H1 (cell line): ENCODE results near the gene HTD2. TPM values are rescaled to one million over a fixed set of nuclear protein-coding genes. Genes with fewer than 3 reads are reported as not detected.

Source experiments
- CTCF ChIA-PET: fragments of 300-600 bp; sonication (Branson Sonifier 250); formaldehyde crosslinking; loops from one replicate; lab custom pipeline; 2021; ENCODE audit not compliant: partially characterized antibody; lab: Charles Lee
- POLR2A ChIA-PET: fragments of 300-600 bp; sonication (Branson Sonifier 250); formaldehyde crosslinking; loops from one replicate; lab custom pipeline; 2021; ENCODE audit warnings: inconsistent platforms; ENCODE audit not compliant: partially characterized antibody; lab: Charles Lee
- DNase-seq, 2 experiments: peaks; one replicate each; pipeline versions ENCODE4 v3.0.0 to v3.0.0-alpha.2; 2010 to 2022; ENCODE audit warnings: low spot score in 2 of 2, low read depth in 1 of 2, mixed read lengths in 1 of 2
- FAIRE-seq: peaks from 2 replicates; lab custom pipeline; 2011; peaks lifted over from hg19 to GRCh38; lab: Jason Lieb, UNC
- H2AFZ ChIP-seq: 2 replicates; pipeline ENCODE4 v1.8.1; 2012; ENCODE audit warnings: low read length, inconsistent platforms
- H2AK5ac ChIP-seq: 2 replicates; pipeline ENCODE4 v1.6.1; 2013; ENCODE audit warnings: low read depth, low read length
- H2BK120ac ChIP-seq: replicated peaks from 2 replicates; pipeline ENCODE3; 2013; ENCODE audit warnings: low read depth, low read length, inconsistent platforms
- H2BK12ac ChIP-seq: 2 replicates; pipeline ENCODE4 v1.6.1; 2013; ENCODE audit warnings: low read depth, low read length
- H2BK15ac ChIP-seq: 2 replicates; pipeline ENCODE4 v1.6.1; 2013; ENCODE audit warnings: low read length
- H2BK20ac ChIP-seq: 2 replicates; pipeline ENCODE4 v1.6.1; 2013; ENCODE audit warnings: low read length
- H2BK5ac ChIP-seq: 2 replicates; pipeline ENCODE4 v1.6.1; 2013; ENCODE audit warnings: low read depth, low read length
- H3K14ac ChIP-seq: 2 replicates; pipeline ENCODE4 v1.6.1; 2013; ENCODE audit warnings: inconsistent platforms; ENCODE audit not compliant: insufficient read length
- H3K18ac ChIP-seq: 2 replicates; pipeline ENCODE4 v1.6.1; 2013; ENCODE audit warnings: low read length; ENCODE audit errors: extremely low read depth
- H3K23ac ChIP-seq: 2 replicates; pipeline ENCODE4 v1.6.1; 2013; ENCODE audit warnings: inconsistent platforms; ENCODE audit not compliant: insufficient read length
- H3K23me2 ChIP-seq: 2 replicates; pipeline ENCODE4 v1.6.1; 2013; ENCODE audit warnings: low read depth, low read length
- H3K27ac ChIP-seq: 2 replicates; pipeline ENCODE4 v1.6.1; 2011; ENCODE audit warnings: low read depth, low read length, inconsistent platforms
- H3K27me3 ChIP-seq, 4 experiments: replicated peaks in 1 of 4; 1 replicate in 1 of 4; 2 replicates in 3 of 4; pipeline versions ENCODE4 v1.6.1 to v1.8.1; 2011 to 2013; ENCODE audit warnings: low read length in 3 of 4, mild to moderate bottlenecking in 3 of 4, inconsistent platforms in 2 of 4, mixed read lengths in 2 of 4, moderate library complexity in 1 of 4; ENCODE audit not compliant: control insufficient read depth in 3 of 4, insufficient read depth in 3 of 4; ENCODE audit errors: extremely low read depth in 1 of 4
- H3K36me3 ChIP-seq, 4 experiments: 2 replicates each; pipeline versions ENCODE4 v1.6.1 to v1.8.1; 2011 to 2013; ENCODE audit warnings: mild to moderate bottlenecking in 4 of 4, low read length in 3 of 4, moderate library complexity in 2 of 4, control low read depth in 1 of 4, inconsistent platforms in 1 of 4; ENCODE audit not compliant: insufficient read depth in 4 of 4, control insufficient read depth in 2 of 4
- H3K4ac ChIP-seq: replicated peaks from 2 replicates; pipeline ENCODE3; 2013; ENCODE audit warnings: low read length, low read depth, mixed read lengths, inconsistent platforms; ENCODE audit not compliant: insufficient read length
- H3K4me1 ChIP-seq, 4 experiments: replicated peaks in 1 of 4; 1 replicate in 1 of 4; 2 replicates in 3 of 4; pipeline versions ENCODE4 v1.6.1 to v1.8.1; 2011 to 2013; ENCODE audit warnings: low read length in 3 of 4, inconsistent platforms in 2 of 4, mixed read lengths in 1 of 4; ENCODE audit not compliant: insufficient read depth in 4 of 4, control insufficient read depth in 3 of 4
- H3K4me2 ChIP-seq, 2 experiments: 2 replicates each; pipeline versions ENCODE4 v1.6.1 to v1.8.1; 2011 to 2013; ENCODE audit warnings: low read depth in 2 of 2, low read length in 2 of 2, control low read depth in 1 of 2, inconsistent platforms in 1 of 2, mild to moderate bottlenecking in 1 of 2; ENCODE audit not compliant: insufficient read depth in 1 of 2
- H3K4me3 ChIP-seq, 4 experiments: fragments of 200-600, 300-600 bp in 1 of 4; sonication (generic), shearing (Covaris generic), sonication (Bioruptor Twin) in 1 of 4; 2 replicates each; pipeline versions ENCODE4 v1.5.1 to v1.8.1; 2011 to 2016; ENCODE audit warnings: low read length in 4 of 4, low read depth in 3 of 4, control low read depth in 2 of 4, inconsistent platforms in 2 of 4, mild to moderate bottlenecking in 2 of 4, mixed read lengths in 1 of 4, moderate library complexity in 1 of 4; ENCODE audit not compliant: insufficient read depth in 2 of 4; ENCODE audit errors: extremely low read depth in 1 of 4
- H3K56ac ChIP-seq: replicated peaks from 2 replicates; pipeline ENCODE3; 2013; ENCODE audit warnings: low read depth, mild to moderate bottlenecking, mixed read lengths, low read length, inconsistent platforms; ENCODE audit not compliant: insufficient read length
- H3K79me1 ChIP-seq: 2 replicates; pipeline ENCODE4 v1.6.1; 2013; ENCODE audit warnings: low read depth, low read length, control low read depth
- H3K79me2 ChIP-seq, 2 experiments: 2 replicates each; pipeline versions ENCODE4 v1.6.1 to v1.8.1; 2012 to 2013; ENCODE audit warnings: low read length in 2 of 2, mild to moderate bottlenecking in 2 of 2, inconsistent platforms in 1 of 2; ENCODE audit not compliant: insufficient read depth in 2 of 2, control insufficient read depth in 1 of 2
- H3K9ac ChIP-seq, 4 experiments: replicated peaks in 1 of 4; 1 replicate in 1 of 4; 2 replicates in 3 of 4; pipeline versions ENCODE4 v1.6.1 to v1.8.1; 2011 to 2013; ENCODE audit warnings: low read depth in 3 of 4, low read length in 3 of 4, control low read depth in 2 of 4, mild to moderate bottlenecking in 2 of 4, moderate library complexity in 2 of 4, inconsistent platforms in 1 of 4; ENCODE audit errors: extremely low read depth in 1 of 4
- H3K9me3 ChIP-seq, 2 experiments: 2 replicates each; pipeline versions ENCODE4 v1.6.1 to v1.8.1; 2012 to 2013; ENCODE audit warnings: mild to moderate bottlenecking in 2 of 2, moderate library complexity in 2 of 2, control low read depth in 1 of 2, inconsistent platforms in 1 of 2, low read depth in 1 of 2, low read length in 1 of 2, mixed read lengths in 1 of 2; ENCODE audit not compliant: insufficient read depth in 2 of 2
- H4K20me1 ChIP-seq, 2 experiments: replicated peaks in 1 of 2; 2 replicates each; pipeline versions ENCODE3 to v1.8.1; 2011 to 2013; ENCODE audit warnings: inconsistent platforms in 2 of 2, low read length in 2 of 2, mild to moderate bottlenecking in 1 of 2; ENCODE audit not compliant: insufficient read depth in 2 of 2, control insufficient read depth in 1 of 2
- H4K5ac ChIP-seq: 2 replicates; pipeline ENCODE4 v1.6.1; 2013; ENCODE audit warnings: low read length, low read depth, mixed read lengths, inconsistent platforms; ENCODE audit not compliant: insufficient read length
- H4K8ac ChIP-seq: 2 replicates; pipeline ENCODE4 v1.8.0; 2013; ENCODE audit warnings: mild to moderate bottlenecking, moderate library complexity, low read length, inconsistent platforms; ENCODE audit not compliant: insufficient read depth; ENCODE audit errors: extremely low read depth
- H4K91ac ChIP-seq: replicated peaks from 2 replicates; pipeline ENCODE3; 2013; ENCODE audit warnings: low read length, mixed read lengths, inconsistent platforms; ENCODE audit not compliant: insufficient read length
- CEBPB ChIP-seq: IDR thresholded peaks from 2 replicates; pipeline ENCODE4 v1.6.1; 2012; ENCODE audit warnings: low read depth, low read length
- E2F6 ChIP-seq: IDR thresholded peaks from 2 replicates; pipeline ENCODE4 v1.6.1; 2012; ENCODE audit warnings: inconsistent platforms
- EZH2 ChIP-seq: fragments of 200-600 bp; sonication (generic); IDR thresholded peaks from 2 replicates; pipeline ENCODE4 v1.7.1; 2012; ENCODE audit warnings: low read depth, mild to moderate bottlenecking, moderate library complexity, low read length, inconsistent platforms; ENCODE audit not compliant: severe bottlenecking
- SP4 ChIP-seq: IDR thresholded peaks from 2 replicates; pipeline ENCODE4 v1.6.1; 2012; ENCODE audit warnings: low read length, inconsistent platforms
- WGBS, 2 experiments: shearing (Covaris generic) in 1 of 2; methylation state at CpG; one replicate each; pipeline versions ENCODE4 v1.1.6 to v1.1.7; 2013 to 2015; ENCODE audit warnings: low lambda C conversion rate in 2 of 2, mixed read lengths in 2 of 2, inconsistent platforms in 1 of 2, low coverage in 1 of 2, missing lambda C conversion rate in 1 of 2; ENCODE audit not compliant: insufficient replicate concordance in 2 of 2, insufficient coverage in 1 of 2, insufficient read length in 1 of 2; ENCODE audit errors: extremely low coverage in 1 of 2, missing lambda C conversion rate in 1 of 2; 5-methylcytosine and 5-hydroxymethylcytosine counted together
- polyA plus RNA-seq, 7 experiments: library from polyadenylated mRNA; depleted of rRNA in 3 of 7; stranded (reverse) in 5 of 7; unstranded in 2 of 7; fragments of >200 nt in 5 of 7; fragments of 200-250 nt in 2 of 7; gene quantifications; 1 replicate in 5 of 7; 2 replicates in 1 of 7; 4 replicates in 1 of 7; pipeline versions ENCODE4 v1.2.1 to v1.2.3, GENCODE V29; 2011 to 2013; ENCODE audit warnings: missing spikeins in 2 of 7, mixed read lengths in 2 of 7
- total RNA-seq: library from RNA; stranded (reverse); fragmentation: NEBNext Ultra II Directional; extraction: Animal tissue kit (Norgen Biotek cat#: 25700); gene quantifications from 2 replicates; pipeline ENCODE4 v1.2.1, GENCODE V29; 2021

Gene HTD2
- total and polyA plus RNA-seq, 2 of the 8 experiments (the other 6 are each of a cell fraction or from before 2014, with no cell fraction given) = 8.8 to 10.8 TPM

- Histone ChIP-seq H4K8ac (no peak overlapping the region), H4K5ac (no peak overlapping the region), H2BK12ac (no peak overlapping the region), H2AFZ (no peak overlapping the region), H3K14ac (no peak overlapping the region), H3K36me3 (no peaks in the 10 kb centered on the region), H3K4me1 (0 out of 7 replicates have a peak, but pooled peaks cover 0 to 4% (median 0%) of the 10 kb centered on the region in 4 experiments), H3K23me2 (peaks cover 7% of the 10 kb centered on the region; the same call in 1 of the 2 replicates), H3K4me3 (no peak overlapping the region), H3K23ac (no peak overlapping the region), H3K4me2 (no peak overlapping the region), H2AK5ac (no peak overlapping the region), H3K9me3 (no peaks in the 10 kb centered on the region), H3K27me3 (peaks cover 0 to 13% (median 8%) of the 10 kb centered on the region in 4 experiments; a peak in 5 of 7 replicates), H3K4ac (no peak overlapping the region), H4K20me1 (no peaks in the 10 kb centered on the region), H3K79me2 (no peaks in the 10 kb centered on the region), H2BK120ac (no peak overlapping the region), H2BK5ac (no peak overlapping the region), H3K56ac (no peak overlapping the region), H3K9ac (no peak overlapping the region), H3K79me1 (no peaks in the 10 kb centered on the region), H3K18ac (no peak overlapping the region), H2BK15ac (no peak overlapping the region), H4K91ac (no peak overlapping the region), H2BK20ac (no peak overlapping the region), H3K27ac (no peak overlapping the region)
- no peak for FAIRE-seq
- no peak for DNase-seq
- 98% methylated on average over 5 of the region's 5 CpGs; no CpG with 5 or more reads in 1 of the 2 experiments for WGBS, 2 experiments
- POLR2A ChIA-PET = interaction anchor here (1.5 kb wide), 1 partner anchor 14 kb away, joined by 4 read pairs; no protein-coding TSS in a partner anchor
- CTCF ChIA-PET = interaction anchor here (1.0 to 3.9 kb wide), 3 partner anchors 9 to 75 kb away, joined by 3 to 15 read pairs (median 4); partner anchors contain the start of genes HTD2 and RPP14
- TF ChIP-seq E2F6 (no peak), SP4 (no peak), EZH2 (no peak), CEBPB (no peak)
Measured at GRCh38 chr3:58329922-58330413, 23.6 kb downstream of the HTD2 start.
